Hepatocyte (in vitro differentiated cells): ENCODE data around the gene VILL.

Experiments
- CTCF ChIP-seq: fragments of 200-600 bp; sonication (generic); IDR thresholded peaks from 2 replicates; pipeline ENCODE4 v1.5.1; 2016; ENCODE audit warnings: antibody characterized with exemption, mild to moderate bottlenecking; ENCODE audit not compliant: poor library complexity
- EZH2 ChIP-seq: fragments of 200-600 bp; sonication (generic); IDR thresholded peaks from 2 replicates; pipeline ENCODE4 v1.6.1; 2016; ENCODE audit warnings: antibody characterized with exemption, mild to moderate bottlenecking, borderline replicate concordance
- EZH2phosphoT487 ChIP-seq: fragments of 200-600 bp; sonication (generic); IDR thresholded peaks from one replicate; pipeline ENCODE4 v1.6.1; 2018; ENCODE audit warnings: antibody characterized with exemption, mild to moderate bottlenecking, low read depth, moderate library complexity; ENCODE audit not compliant: unreplicated experiment, severe bottlenecking

GRCh38 chr3:37992271-37993066 is 1.9 kb downstream of the VILL start:
- TF ChIP-seq EZH2 (no peak), CTCF (no peak), EZH2phosphoT487 (no peak)
